NCI-H2107 treated with DMSO at 0.1 percent for 48 hours (cell line): ENCODE data around the gene SLC34A1.

ENCODE experiments used
- DNase-seq: peaks from one replicate; lab custom pipeline; 2025; ENCODE audit not compliant: unreplicated experiment; lab: John Stamatoyannopoulos, UW

SLC34A1 gene

GRCh38 chr5:177444106-177445051 lies 60.1 kb downstream of the SLC34A1 start:
- DNase-seq = no peak

DNA sequence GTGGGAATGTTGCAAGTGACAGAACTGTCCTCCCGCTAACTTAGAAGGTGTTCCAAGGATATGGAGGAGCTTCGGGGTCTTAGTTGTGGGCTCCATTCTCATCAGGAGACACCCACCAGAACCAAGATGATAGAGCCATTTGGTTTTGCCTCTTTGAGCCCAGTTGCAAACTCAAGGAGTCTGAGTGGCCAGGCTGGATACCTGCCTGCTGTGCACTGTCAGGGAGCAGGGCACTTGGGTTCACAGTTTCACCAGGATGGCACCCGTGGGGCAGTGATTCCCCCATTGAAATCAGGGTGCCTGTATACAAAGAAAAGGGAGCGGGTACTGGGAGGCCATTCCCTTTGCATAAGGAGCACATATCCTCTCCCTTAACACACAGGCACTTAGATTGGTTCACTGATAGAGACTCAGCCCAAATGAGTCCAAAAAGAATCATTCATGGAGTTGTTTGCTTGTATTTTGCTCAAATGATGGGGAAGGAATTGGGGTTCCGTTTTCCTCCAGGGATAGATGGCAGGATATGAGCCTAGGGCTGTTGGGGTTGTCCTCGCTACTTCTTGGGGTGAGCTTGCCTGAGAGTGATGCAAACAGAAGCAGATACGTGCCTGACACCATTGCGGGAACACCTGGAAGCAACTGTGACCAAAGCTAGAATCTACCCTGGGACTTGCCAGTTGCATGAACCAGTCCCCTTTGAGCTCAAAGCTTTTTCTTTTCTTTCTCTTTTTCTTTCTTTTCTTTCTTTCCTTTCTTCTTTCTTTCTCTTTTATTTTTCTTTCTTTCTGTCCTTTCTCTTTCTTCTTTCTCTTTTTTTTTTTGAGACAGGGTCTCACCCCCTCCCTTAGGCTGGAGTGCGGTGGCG lies 61.0 kb downstream of the SLC34A1 start:
- DNase-seq = no peak

DNA sequence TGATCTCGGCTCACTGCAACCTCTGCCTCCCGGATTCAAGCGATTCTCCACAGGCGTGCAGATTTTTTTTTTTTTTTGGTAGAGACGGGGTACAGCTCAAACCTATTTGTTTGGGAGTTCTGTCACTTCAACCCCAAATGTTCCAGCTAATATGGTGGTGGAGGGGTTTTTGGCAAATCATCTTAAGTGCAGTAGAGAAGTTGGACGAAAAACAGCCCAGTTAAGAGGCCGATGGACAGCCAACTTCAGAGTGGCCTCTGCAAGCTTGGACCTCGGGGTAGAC lies 61.6 kb downstream of the SLC34A1 start:
- no peak for DNase-seq

DNA sequence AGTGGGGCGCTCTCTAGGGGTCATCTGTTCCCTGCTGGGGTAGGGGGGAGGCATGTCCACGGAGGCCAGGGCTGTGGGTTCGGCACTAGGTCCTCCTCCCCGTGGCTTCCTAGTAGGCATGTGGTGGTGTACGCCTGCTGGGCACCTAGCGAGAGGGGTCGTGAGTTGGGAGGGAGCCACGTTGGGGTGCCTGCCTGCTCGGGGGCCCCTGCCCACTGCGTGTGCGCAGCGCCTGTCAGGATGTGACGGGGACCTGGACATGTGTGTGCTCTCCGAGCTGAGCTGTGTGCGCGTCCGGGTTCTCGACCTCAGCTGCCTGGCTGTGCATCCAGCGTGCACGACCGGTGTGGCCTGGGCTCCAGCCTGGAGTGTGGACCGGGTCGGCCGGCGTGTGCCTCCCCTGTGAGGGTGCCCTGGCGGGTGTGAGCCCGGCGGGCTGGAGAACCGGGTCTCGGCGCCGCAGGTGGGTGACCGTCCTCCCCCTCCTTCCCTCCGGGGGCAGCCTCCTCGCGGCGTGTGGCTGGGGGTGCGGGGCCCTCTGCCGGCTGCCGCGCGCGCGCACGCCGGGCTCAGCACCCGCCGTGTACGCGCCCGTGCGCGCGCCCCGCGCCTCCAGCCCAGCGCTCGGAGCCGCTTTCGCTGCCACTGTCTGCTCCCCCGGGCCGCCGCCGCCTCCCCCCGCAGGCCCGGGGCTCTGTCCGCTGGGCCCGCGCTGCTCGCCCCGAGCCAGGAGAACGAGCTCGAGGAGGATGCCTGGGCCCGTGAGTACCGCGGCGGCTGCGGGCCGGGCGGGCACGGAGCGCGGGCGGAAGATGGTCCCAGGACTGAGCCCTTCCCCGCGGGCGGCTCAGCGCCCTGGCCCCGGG lies 62.2 kb downstream of the SLC34A1 start, which contains the start of gene PRR7:
Gene PRR7, plus strand, starts transcription at position 615 of the 866 bp plus-strand sequence. CDS start 8,254 bp downstream, outside the sequence.
- DNase-seq = no peak

DNA sequence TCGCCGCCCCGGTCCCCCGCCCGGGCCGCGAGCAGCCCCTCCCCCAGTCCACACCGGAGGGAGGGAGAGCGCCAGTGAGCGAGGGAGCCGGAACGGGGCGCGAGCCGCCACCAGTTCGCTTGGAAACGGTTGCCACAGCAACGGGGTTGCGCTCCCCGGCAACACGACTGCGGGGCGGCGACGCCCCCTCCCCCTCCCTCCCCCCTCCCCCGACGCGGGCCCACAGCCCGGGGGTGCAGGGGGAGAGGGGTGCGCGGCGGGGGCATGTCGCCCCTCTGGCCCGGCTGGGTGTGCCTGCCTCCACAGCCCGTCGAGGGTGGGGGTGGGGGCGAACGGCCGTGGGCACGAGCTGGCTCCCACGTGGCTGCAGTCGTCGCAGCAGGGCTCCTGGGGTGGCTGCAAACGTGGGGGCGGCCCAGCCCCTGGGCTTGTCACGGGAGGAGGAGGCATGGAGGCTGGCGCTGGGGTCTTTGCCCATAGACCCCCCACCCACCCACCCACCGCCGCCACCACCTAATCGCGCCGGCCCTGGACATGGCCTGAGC lies 62.9 kb downstream of the SLC34A1 start:
- no peak for DNase-seq

DNA sequence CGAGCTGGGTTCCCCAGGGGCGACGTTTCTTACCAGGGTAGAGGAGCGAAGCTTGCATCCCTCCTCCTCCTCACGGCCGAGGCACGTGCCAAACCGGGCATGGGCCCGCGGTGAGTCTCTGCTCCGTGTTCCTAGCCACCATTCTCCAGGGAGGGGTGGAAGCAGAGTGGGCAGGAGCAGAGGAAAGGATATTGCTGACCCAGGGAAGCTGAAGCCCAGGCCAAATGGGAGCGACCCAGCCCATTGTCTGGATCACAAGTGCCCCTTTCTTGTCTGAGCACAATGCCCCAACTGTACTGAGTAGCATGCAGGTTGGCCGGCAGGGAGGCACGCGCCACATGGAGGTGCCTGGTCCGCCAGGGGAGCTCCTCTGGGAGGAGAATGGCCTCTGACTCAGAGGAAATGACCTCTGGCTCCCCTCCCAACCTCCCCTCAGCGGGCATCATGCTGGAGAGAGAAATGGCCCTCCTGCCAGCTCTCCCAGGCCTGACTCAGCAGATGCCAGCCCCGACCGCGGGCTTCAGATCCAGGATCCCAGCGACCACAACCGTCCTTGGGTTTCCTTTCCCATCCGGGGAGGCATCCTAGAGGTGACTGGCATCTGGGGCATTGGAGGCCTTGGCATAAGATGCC lies 63.5 kb downstream of the SLC34A1 start:
- DNase-seq = no peak
